ENCODE results near the gene STK36. TPM values are rescaled to one million over a fixed set of nuclear protein-coding genes. Genes with fewer than 3 reads are reported as not detected.

Gene STK36
- total RNA-seq, 3 donors from 2014 or later (not counting 1 experiment from before 2014, with no cell fraction given), result 20.0 to 20.3 (median 20.2) TPM

DNA sequence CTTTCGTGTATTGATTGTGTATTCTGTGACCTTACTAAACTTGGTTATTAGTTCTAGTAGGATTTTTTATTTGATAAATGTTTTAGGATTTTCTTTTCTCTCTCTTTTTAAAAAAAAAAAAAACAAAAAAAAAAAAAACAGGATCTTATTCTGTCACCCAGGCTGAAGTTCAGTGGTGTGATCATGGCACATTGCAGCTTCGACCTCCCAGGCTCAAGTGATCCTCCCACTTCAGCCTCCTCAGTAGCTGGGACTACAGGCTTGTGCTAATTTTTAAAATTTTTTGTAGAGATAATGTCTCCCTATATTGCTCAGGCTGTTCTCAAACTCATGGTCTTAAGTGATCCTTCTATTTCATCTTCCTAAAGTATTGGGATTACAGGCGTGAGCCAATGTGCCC lies 57.8 kb downstream of the STK36 start:
- peaks cover under 1% of the 10 kb centered on the region for H3K36me3 ChIP-seq (ENCODE audit: control insufficient read depth, insufficient read depth, low read length)
- 100% methylated on average over 2 of the region's 3 CpGs for WGBS (ENCODE audit: insufficient coverage)
- Mint-ChIP-seq H3K4me3 (no peak overlapping the region), H3K27ac (no peak overlapping the region), H3K4me1 (peaks cover 16 to 17% of the 10 kb centered on the region in 2 donors), H3K27me3 (ENCODE audit: low read depth in 2 of 2) (no peaks in the 10 kb centered on the region), H3K36me3 (peaks cover 8% of the 10 kb centered on the region), H3K9me3 (peaks cover 2 to 8% of the 10 kb centered on the region in 2 donors)
- no peak overlapping the region for H3K4me3 ChIP-seq (ENCODE audit: low read length)
- peaks cover 11% of the 10 kb centered on the region for H3K9me3 ChIP-seq (ENCODE audit: control insufficient read depth, insufficient read depth, low read length)
- intact Hi-C loops (cut with micrococcal nuclease), result no loop called here
- no peak overlapping the region for H3K27ac ChIP-seq (ENCODE audit: low read length)
- no peak for ATAC-seq
- TF ChIP-seq, protein P1, sequence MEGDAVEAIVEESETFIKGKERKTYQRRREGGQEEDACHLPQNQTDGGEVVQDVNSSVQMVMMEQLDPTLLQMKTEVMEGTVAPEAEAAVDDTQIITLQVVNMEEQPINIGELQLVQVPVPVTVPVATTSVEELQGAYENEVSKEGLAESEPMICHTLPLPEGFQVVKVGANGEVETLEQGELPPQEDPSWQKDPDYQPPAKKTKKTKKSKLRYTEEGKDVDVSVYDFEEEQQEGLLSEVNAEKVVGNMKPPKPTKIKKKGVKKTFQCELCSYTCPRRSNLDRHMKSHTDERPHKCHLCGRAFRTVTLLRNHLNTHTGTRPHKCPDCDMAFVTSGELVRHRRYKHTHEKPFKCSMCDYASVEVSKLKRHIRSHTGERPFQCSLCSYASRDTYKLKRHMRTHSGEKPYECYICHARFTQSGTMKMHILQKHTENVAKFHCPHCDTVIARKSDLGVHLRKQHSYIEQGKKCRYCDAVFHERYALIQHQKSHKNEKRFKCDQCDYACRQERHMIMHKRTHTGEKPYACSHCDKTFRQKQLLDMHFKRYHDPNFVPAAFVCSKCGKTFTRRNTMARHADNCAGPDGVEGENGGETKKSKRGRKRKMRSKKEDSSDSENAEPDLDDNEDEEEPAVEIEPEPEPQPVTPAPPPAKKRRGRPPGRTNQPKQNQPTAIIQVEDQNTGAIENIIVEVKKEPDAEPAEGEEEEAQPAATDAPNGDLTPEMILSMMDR (IDR thresholded peaks at IDR 0.05), result no peak
- no peaks in the 10 kb centered on the region for H3K27me3 ChIP-seq (ENCODE audit: control insufficient read depth, insufficient read depth, low read length)
- no peak for DNase-seq
- H3K4me1 ChIP-seq (ENCODE audit: control insufficient read depth, insufficient read depth, low read length), result peaks cover 6% of the 10 kb centered on the region

DNA sequence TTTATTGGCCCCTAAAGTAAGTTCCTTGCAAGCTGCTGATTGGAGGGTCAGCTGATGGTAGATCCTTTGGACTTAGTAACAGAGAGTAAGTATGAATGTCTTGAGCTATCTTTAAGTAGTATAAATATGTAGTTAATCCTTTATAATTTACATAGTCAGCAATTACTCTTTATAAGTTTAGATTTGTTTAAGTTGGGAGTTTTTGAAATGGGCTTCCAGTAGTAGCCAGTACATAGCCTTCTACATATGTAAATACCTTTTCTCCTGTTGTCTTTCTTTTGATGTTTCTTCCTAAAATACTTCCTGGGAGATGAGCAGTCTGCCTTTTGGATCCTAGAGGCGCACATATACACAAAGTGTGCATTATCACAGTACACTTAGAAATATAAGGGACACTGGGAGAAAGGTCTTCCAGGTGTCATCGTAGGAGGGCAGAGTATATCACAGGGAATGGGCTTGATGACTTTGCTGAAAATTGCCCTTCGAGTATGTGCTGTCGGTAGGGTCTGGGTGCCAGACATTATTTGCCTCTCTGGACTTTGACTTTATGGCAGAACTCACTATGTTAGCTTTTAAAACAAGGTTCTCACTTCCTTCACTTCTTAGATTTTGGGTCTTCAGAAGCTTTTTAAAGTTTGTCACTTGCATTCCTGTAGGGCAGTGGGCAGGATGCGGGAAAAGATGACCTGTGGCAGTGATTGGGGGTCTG lies 60.3 kb downstream of the STK36 start:
- 96% methylated on average over 4 of the region's 5 CpGs for WGBS (ENCODE audit: insufficient coverage)
- Histone ChIP-seq H3K9me3 (ENCODE audit: control insufficient read depth, insufficient read depth, low read length) (peaks cover 4% of the 10 kb centered on the region), H3K36me3 (ENCODE audit: control insufficient read depth, insufficient read depth, low read length) (peaks cover 2% of the 10 kb centered on the region), H3K27ac (ENCODE audit: low read length) (no peak overlapping the region), H3K4me1 (ENCODE audit: control insufficient read depth, insufficient read depth, low read length) (peaks cover 6% of the 10 kb centered on the region), H3K27me3 (ENCODE audit: control insufficient read depth, insufficient read depth, low read length) (no peaks in the 10 kb centered on the region), H3K4me3 (ENCODE audit: low read length) (no peak overlapping the region)
- DNase-seq, result no peak
- Mint-ChIP-seq H3K4me1 (peaks cover 16 to 17% of the 10 kb centered on the region in 2 donors), H3K9me3 (peaks cover 0 to 3% of the 10 kb centered on the region in 2 donors), H3K27me3 (ENCODE audit: low read depth in 2 of 2) (no peaks in the 10 kb centered on the region), H3K27ac (no peak overlapping the region), H3K36me3 (no peaks in the 10 kb centered on the region), H3K4me3 (no peak overlapping the region)
- no peak for ATAC-seq
- TF ChIP-seq, protein P1 (IDR thresholded peaks at IDR 0.05), result no peak
- intact Hi-C loops (cut with micrococcal nuclease), result no loop called here

DNA sequence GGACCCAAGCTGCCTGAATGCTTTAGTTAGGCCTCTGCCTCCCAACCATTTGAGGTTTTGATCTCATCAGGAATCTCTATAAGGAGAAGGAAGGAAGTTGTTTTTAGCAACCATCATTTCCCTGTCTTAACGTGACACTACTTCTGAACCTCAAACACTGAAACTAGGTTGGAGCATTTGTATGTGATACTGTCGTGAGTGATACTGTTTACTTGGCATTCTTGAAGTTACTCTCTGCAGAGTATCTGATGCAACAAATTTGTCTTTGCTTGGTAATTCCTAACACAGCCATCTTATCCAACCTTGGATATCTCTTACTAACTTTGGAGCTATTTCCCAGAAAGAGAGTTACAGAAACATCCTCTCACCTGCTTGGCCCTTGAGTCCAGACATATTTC lies 60.9 kb downstream of the STK36 start:
- Histone ChIP-seq H3K36me3 (ENCODE audit: control insufficient read depth, insufficient read depth, low read length) (peaks cover 5% of the 10 kb centered on the region), H3K9me3 (ENCODE audit: control insufficient read depth, insufficient read depth, low read length) (no peaks in the 10 kb centered on the region), H3K4me1 (ENCODE audit: control insufficient read depth, insufficient read depth, low read length) (peaks cover 6% of the 10 kb centered on the region), H3K27me3 (ENCODE audit: control insufficient read depth, insufficient read depth, low read length) (no peaks in the 10 kb centered on the region), H3K4me3 (ENCODE audit: low read length) (no peak overlapping the region), H3K27ac (ENCODE audit: low read length) (no peak overlapping the region)
- ATAC-seq, result no peak
- intact Hi-C loops (cut with micrococcal nuclease), result no loop called here
- H3K27me3 Mint-ChIP-seq (ENCODE audit: low read depth in 2 of 2), result no peaks in the 10 kb centered on the region
- TF ChIP-seq, protein P1 (IDR thresholded peaks at IDR 0.05), result no peak
- H3K4me3 Mint-ChIP-seq, result no peak overlapping the region
- no peak overlapping the region for H3K27ac Mint-ChIP-seq
- peaks cover 16 to 17% of the 10 kb centered on the region in 2 donors for H3K4me1 Mint-ChIP-seq
- DNase-seq, result no peak
- 100% methylated on average over 1 of the region's 2 CpGs for WGBS (ENCODE audit: insufficient coverage)
- H3K36me3 Mint-ChIP-seq, result no peaks in the 10 kb centered on the region
- H3K9me3 Mint-ChIP-seq, result peaks cover 0 to 2% of the 10 kb centered on the region in 2 donors

All from natural killer cell (primary cell).